ENCODE data around the gene ENG. TPM values are rescaled to one million over a fixed set of nuclear protein-coding genes. Genes with fewer than 3 reads are reported as not detected.

The ENG gene
- total and polyA plus RNA-seq, 2 experiments from 2014 or later = 1.4 to 2.6 TPM

- TF ChIP-seq JUNB (IDR thresholded peaks at IDR 0.05; ENCODE audit: unreplicated experiment) (no peak), POLR2AphosphoS5 (IDR thresholded peaks at IDR 0.05; ENCODE audit: low read depth) (no peak), ZNF114 (CRISPR knock-in tag; IDR thresholded peaks at IDR 0.05) (no peak), EZH2phosphoT487 (IDR thresholded peaks at IDR 0.05; ENCODE audit: unreplicated experiment) (no peak)
- TF ChIP-seq, protein P1, sequence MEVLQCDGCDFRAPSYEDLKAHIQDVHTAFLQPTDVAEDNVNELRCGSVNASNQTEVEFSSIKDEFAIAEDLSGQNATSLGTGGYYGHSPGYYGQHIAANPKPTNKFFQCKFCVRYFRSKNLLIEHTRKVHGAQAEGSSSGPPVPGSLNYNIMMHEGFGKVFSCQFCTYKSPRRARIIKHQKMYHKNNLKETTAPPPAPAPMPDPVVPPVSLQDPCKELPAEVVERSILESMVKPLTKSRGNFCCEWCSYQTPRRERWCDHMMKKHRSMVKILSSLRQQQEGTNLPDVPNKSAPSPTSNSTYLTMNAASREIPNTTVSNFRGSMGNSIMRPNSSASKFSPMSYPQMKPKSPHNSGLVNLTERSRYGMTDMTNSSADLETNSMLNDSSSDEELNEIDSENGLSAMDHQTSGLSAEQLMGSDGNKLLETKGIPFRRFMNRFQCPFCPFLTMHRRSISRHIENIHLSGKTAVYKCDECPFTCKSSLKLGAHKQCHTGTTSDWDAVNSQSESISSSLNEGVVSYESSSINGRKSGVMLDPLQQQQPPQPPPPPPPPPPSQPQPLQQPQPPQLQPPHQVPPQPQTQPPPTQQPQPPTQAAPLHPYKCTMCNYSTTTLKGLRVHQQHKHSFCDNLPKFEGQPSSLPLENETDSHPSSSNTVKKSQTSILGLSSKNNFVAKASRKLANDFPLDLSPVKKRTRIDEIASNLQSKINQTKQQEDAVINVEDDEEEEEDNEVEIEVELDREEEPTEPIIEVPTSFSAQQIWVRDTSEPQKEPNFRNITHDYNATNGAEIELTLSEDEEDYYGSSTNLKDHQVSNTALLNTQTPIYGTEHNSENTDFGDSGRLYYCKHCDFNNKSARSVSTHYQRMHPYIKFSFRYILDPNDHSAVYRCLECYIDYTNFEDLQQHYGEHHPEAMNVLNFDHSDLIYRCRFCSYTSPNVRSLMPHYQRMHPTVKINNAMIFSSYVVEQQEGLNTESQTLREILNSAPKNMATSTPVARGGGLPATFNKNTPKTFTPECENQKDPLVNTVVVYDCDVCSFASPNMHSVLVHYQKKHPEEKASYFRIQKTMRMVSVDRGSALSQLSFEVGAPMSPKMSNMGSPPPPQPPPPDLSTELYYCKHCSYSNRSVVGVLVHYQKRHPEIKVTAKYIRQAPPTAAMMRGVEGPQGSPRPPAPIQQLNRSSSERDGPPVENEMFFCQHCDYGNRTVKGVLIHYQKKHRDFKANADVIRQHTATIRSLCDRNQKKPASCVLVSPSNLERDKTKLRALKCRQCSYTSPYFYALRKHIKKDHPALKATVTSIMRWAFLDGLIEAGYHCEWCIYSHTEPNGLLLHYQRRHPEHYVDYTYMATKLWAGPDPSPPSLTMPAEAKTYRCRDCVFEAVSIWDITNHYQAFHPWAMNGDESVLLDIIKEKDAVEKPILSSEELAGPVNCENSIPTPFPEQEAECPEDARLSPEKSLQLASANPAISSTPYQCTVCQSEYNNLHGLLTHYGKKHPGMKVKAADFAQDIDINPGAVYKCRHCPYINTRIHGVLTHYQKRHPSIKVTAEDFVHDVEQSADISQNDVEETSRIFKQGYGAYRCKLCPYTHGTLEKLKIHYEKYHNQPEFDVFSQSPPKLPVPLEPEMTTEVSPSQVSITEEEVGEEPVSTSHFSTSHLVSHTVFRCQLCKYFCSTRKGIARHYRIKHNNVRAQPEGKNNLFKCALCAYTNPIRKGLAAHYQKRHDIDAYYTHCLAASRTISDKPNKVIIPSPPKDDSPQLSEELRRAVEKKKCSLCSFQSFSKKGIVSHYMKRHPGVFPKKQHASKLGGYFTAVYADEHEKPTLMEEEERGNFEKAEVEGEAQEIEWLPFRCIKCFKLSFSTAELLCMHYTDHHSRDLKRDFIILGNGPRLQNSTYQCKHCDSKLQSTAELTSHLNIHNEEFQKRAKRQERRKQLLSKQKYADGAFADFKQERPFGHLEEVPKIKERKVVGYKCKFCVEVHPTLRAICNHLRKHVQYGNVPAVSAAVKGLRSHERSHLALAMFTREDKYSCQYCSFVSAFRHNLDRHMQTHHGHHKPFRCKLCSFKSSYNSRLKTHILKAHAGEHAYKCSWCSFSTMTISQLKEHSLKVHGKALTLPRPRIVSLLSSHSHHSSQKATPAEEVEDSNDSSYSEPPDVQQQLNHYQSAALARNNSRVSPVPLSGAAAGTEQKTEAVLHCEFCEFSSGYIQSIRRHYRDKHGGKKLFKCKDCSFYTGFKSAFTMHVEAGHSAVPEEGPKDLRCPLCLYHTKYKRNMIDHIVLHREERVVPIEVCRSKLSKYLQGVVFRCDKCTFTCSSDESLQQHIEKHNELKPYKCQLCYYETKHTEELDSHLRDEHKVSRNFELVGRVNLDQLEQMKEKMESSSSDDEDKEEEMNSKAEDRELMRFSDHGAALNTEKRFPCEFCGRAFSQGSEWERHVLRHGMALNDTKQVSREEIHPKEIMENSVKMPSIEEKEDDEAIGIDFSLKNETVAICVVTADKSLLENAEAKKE (CRISPR knock-in tag; IDR thresholded peaks at IDR 0.05) = no peak
Observed at GRCh38 chr9:127872369-127873222, 18.1 kb upstream of the ENG start (continued).

GRCh38 chr9:127871531-127871930 lies 17.1 kb upstream of the ENG start:
- Histone ChIP-seq H3K27me3 (ENCODE audit: insufficient read depth) (no peaks in the 10 kb centered on the region), H3K36me3 (ENCODE audit: insufficient read depth) (no peaks in the 10 kb centered on the region), H3K9me2 (ENCODE audit: insufficient read depth) (no peaks in the 10 kb centered on the region), H3K4me1 (ENCODE audit: insufficient read depth) (no peaks in the 10 kb centered on the region; the same call in 1 of the 2 replicates), H2AFZ (no peak overlapping the region), H3F3A (replicated peaks; ENCODE audit: low read depth) (no peaks in the 10 kb centered on the region), H3K4me3 (no peak overlapping the region), H3K27ac (ENCODE audit: low read depth) (no peak overlapping the region), H4K20me1 (replicated peaks; ENCODE audit: insufficient read depth) (no peaks in the 10 kb centered on the region), H3K4me2 (no peak overlapping the region), H3K79me2 (replicated peaks; ENCODE audit: insufficient read depth) (no peaks in the 10 kb centered on the region)
- no peak for ATAC-seq
- H3K4me3 Mint-ChIP-seq = no peak overlapping the region; the same call in 2 of the 3 replicates
- no peaks in the 10 kb centered on the region for H3K9me3 Mint-ChIP-seq
- no peak for DNase-seq (ENCODE audit: low spot score)
- peaks cover 15% of the 10 kb centered on the region for H3K27me3 Mint-ChIP-seq (ENCODE audit: insufficient read depth, low read depth, poor library complexity)
- H3K36me3 Mint-ChIP-seq (ENCODE audit: low read depth) = 0 out of 3 replicates have a peak, but pooled peaks cover 4% of the 10 kb centered on the region
- H3K27ac Mint-ChIP-seq = no peak overlapping the region
- H3K4me1 Mint-ChIP-seq = peaks cover 20% of the 10 kb centered on the region
- TF ChIP-seq, protein P1 (CRISPR knock-in tag; IDR thresholded peaks at IDR 0.05) = no peak
- TF ChIP-seq ZNF114 (CRISPR knock-in tag; IDR thresholded peaks at IDR 0.05) (no peak), STAT1 (IDR thresholded peaks at IDR 0.05; ENCODE audit: unreplicated experiment) (no peak), POLR2AphosphoS5 (IDR thresholded peaks at IDR 0.05; ENCODE audit: low read depth) (no peak), JUNB (IDR thresholded peaks at IDR 0.05; ENCODE audit: unreplicated experiment) (no peak)
- TF ChIP-seq, protein P2, sequence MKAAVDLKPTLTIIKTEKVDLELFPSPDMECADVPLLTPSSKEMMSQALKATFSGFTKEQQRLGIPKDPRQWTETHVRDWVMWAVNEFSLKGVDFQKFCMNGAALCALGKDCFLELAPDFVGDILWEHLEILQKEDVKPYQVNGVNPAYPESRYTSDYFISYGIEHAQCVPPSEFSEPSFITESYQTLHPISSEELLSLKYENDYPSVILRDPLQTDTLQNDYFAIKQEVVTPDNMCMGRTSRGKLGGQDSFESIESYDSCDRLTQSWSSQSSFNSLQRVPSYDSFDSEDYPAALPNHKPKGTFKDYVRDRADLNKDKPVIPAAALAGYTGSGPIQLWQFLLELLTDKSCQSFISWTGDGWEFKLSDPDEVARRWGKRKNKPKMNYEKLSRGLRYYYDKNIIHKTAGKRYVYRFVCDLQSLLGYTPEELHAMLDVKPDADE (IDR thresholded peaks at IDR 0.05) = no peak

Data from GM23338 (cell line).